Adipose tissue (tissue), 3 donors: Measurements from ENCODE around the gene CETP. TPM values are rescaled to one million over a fixed set of nuclear protein-coding genes. Genes with fewer than 3 reads are reported as not detected.

Experiments used
- H3K27ac ChIP-seq: one replicate; pipeline ENCODE4 v1.5.1; 2013; ENCODE audit warnings: low read depth, low read length
- WGBS, 3 donors: extraction: QIAGEN DNeasy Blood & Tissue Kit; methylation state at CpG; one replicate each; pipeline ENCODE4 v1.1.7; 2013; 5-methylcytosine and 5-hydroxymethylcytosine counted together
- polyA plus RNA-seq, 3 donors: library from polyadenylated mRNA; stranded (reverse); fragments of 200-250 nt; gene quantifications; one replicate each; pipeline ENCODE4 v1.2.3, GENCODE V29; 2013
- donor health status: healthy with polysubstance abuse.
- donor health status: Bipolar disorder and iron deficiency.
- donor health status: healthy.

The CETP gene
- polyA plus RNA-seq, 3 donors: 0.39 to 2.8 (median 0.89) TPM

GRCh38 chr16:57024894-57025680 is 63.3 kb downstream of the CETP start:
- 88 to 93% (median 90%) methylated on average over 19 of the region's 19 CpGs for WGBS, 3 donors
- no peak overlapping the region for H3K27ac ChIP-seq

- H3K27ac ChIP-seq: no peak overlapping the region
- WGBS, 3 donors: 75 to 91% (median 76%) methylated on average over 19 to 21 of the region's 21 CpGs
Measured at GRCh38 chr16:57025941-57026777, 64.4 kb downstream of the CETP start.

GRCh38 chr16:57026778-57027062 is 65.0 kb downstream of the CETP start:
- no peak overlapping the region for H3K27ac ChIP-seq
- 87 to 95% (median 88%) methylated on average over 3 of the region's 3 CpGs for WGBS, 3 donors

GRCh38 chr16:57027067-57027466 is 65.3 kb downstream of the CETP start:
- H3K27ac ChIP-seq: no peak overlapping the region
- WGBS, 3 donors: 96 to 97% (median 97%) methylated on average over 2 of the region's 2 CpGs

GRCh38 chr16:57028086-57028485 is 66.3 kb downstream of the CETP start:
- 68 to 76% (median 71%) methylated on average over 4 of the region's 4 CpGs for WGBS, 3 donors
- no peak overlapping the region for H3K27ac ChIP-seq

GRCh38 chr16:57029161-57030160 is 67.7 kb downstream of the CETP start:
- H3K27ac ChIP-seq: no peak overlapping the region
- 90 to 96% (median 91%) methylated on average over 16 of the region's 16 CpGs for WGBS, 3 donors

- 93 to 97% (median 95%) methylated on average over 2 of the region's 2 CpGs for WGBS, 3 donors
- H3K27ac ChIP-seq: no peak overlapping the region
Measured at GRCh38 chr16:57030346-57030902, 68.7 kb downstream of the CETP start.

GRCh38 chr16:57031156-57031555 is 69.4 kb downstream of the CETP start:
- 88 to 93% (median 90%) methylated on average over 4 of the region's 4 CpGs for WGBS, 3 donors
- no peak overlapping the region for H3K27ac ChIP-seq

- H3K27ac ChIP-seq: no peak overlapping the region
Measured at GRCh38 chr16:57032346-57032745, 70.6 kb downstream of the CETP start.

- H3K27ac ChIP-seq: no peak overlapping the region
- WGBS, 3 donors: 89 to 97% (median 95%) methylated on average over 5 of the region's 5 CpGs
Measured at GRCh38 chr16:57032931-57033330, 71.2 kb downstream of the CETP start.

Other genes with a start within 250 kb of the CETP start
- 10 to 100 TPM; 10.1 to 32.1 (median 19.8) TPM for gene NUP93, start 231.8 kb upstream of the CETP start, polyA plus RNA-seq
- gene SLC12A3, start 96.7 kb upstream of the CETP start, polyA plus RNA-seq: under 1 TPM in 2 of 3 donors, not detected in 1; 0.02 to 0.06 TPM
- gene HERPUD1, start 29.8 kb upstream of the CETP start, polyA plus RNA-seq: 100 to 1,000 TPM in 1 of 3 donors, 10 to 100 TPM in 2; 41.7 to 149 (median 75.2) TPM
- 10 to 100 TPM in 2 of 3 donors, 1 to 10 TPM in 1; 7.3 to 44.2 (median 29.7) TPM for gene NLRC5, start 27.6 kb downstream of the CETP start, polyA plus RNA-seq
- gene CPNE2, start 130.6 kb downstream of the CETP start, polyA plus RNA-seq: 10 to 100 TPM; 10.1 to 45.8 (median 41.9) TPM
- 10 to 100 TPM; 28.2 to 44.6 (median 41.1) TPM for gene PSME3IP1, start 224.1 kb downstream of the CETP start, polyA plus RNA-seq
- gene RSPRY1, start 224.4 kb downstream of the CETP start, polyA plus RNA-seq: 10 to 100 TPM in 1 of 3 donors, 1 to 10 TPM in 2; 8.7 to 12.3 (median 9.2) TPM